HEK293 (cell line): Measurements from ENCODE around the gene TEKTIP1.
A peak's percentile ranks its signal among the peaks of the same experiment; 100 is the strongest.

Experiments
- CTCF ChIA-PET: fragments of 350-600 bp; formaldehyde crosslinking; extraction: SDS; loops from one replicate; lab custom pipeline; 2021; ENCODE audit warnings: antibody characterized with exemption; lab: Yijun Ruan, JAX
- POLR2A ChIA-PET: fragments of 300-600 bp; formaldehyde crosslinking; extraction: SDS; loops from one replicate; lab custom pipeline; 2020; ENCODE audit warnings: antibody characterized with exemption, inconsistent platforms; lab: Yijun Ruan, JAX
- H3K27ac ChIP-seq: fragments of 200-500 bp; sonication (Bioruptor generic); 2 replicates; pipeline ENCODE4 v1.5.1; 2014; ENCODE audit warnings: low read depth, low read length, control low read depth, inconsistent platforms; ENCODE audit errors: extremely low read depth
- H3K36me3 ChIP-seq, 2 experiments: fragments of 200-500 bp in 1 of 2; sonication (Bioruptor generic) in 1 of 2; 1 replicate in 1 of 2; 2 replicates in 1 of 2; pipeline ENCODE4 v1.5.1; 2014 to 2017; ENCODE audit warnings: inconsistent platforms in 2 of 2, low read length in 2 of 2; ENCODE audit not compliant: control insufficient read depth in 2 of 2, insufficient read depth in 1 of 2
- H3K4me1 ChIP-seq: fragments of 200-500 bp; sonication (Bioruptor generic); 2 replicates; pipeline ENCODE4 v1.5.1; 2014; ENCODE audit warnings: mild to moderate bottlenecking, low read length, inconsistent platforms; ENCODE audit not compliant: control insufficient read depth, insufficient read depth
- H3K4me3 ChIP-seq: 2 replicates; pipeline ENCODE4 v1.5.1; 2011; ENCODE audit warnings: low read depth, mild to moderate bottlenecking, control low read depth, low read length, moderate library complexity
- H3K9me3 ChIP-seq: fragments of 200-500 bp; sonication (Bioruptor generic); 2 replicates; pipeline ENCODE4 v1.5.1; 2014; ENCODE audit warnings: low read depth, low read length, inconsistent platforms; ENCODE audit not compliant: control insufficient read depth, insufficient read depth
- EGR2 ChIP-seq: fragments of 450-650 bp; formaldehyde crosslinking; IDR thresholded peaks from 2 replicates; pipeline ENCODE4 v1.5.1; 2016; ENCODE audit warnings: low read depth, missing biosample characterization, missing genetic modification characterization
- PRDM2 ChIP-seq: fragments of 450-650 bp; formaldehyde crosslinking; IDR thresholded peaks from 2 replicates; pipeline ENCODE4 v1.5.1; 2016; ENCODE audit warnings: missing biosample characterization, missing genetic modification characterization, borderline replicate concordance
- RBAK ChIP-seq: fragments of 450-650 bp; formaldehyde crosslinking; IDR thresholded peaks from 2 replicates; pipeline ENCODE4 v1.5.1; 2016; ENCODE audit warnings: missing biosample characterization, missing genetic modification characterization
- SP2 ChIP-seq: fragments of 450-650 bp; formaldehyde crosslinking; IDR thresholded peaks from 2 replicates; pipeline ENCODE4 v1.5.1; 2016; ENCODE audit warnings: missing biosample characterization, missing genetic modification characterization
- ZBTB11 ChIP-seq: fragments of 450-650 bp; formaldehyde crosslinking; conservative IDR thresholded peaks from 2 replicates; pipeline ENCODE4 v1.5.1; 2016; ENCODE audit warnings: low read depth, missing biosample characterization, missing genetic modification characterization
- ZFHX2 ChIP-seq: fragments of 450-650 bp; formaldehyde crosslinking; conservative IDR thresholded peaks from 2 replicates; pipeline ENCODE4 v1.5.1; 2016; ENCODE audit warnings: missing biosample characterization, missing genetic modification characterization
- ZNF560 ChIP-seq: fragments of 450-650 bp; formaldehyde crosslinking; IDR thresholded peaks from 2 replicates; pipeline ENCODE4 v1.5.1; 2017; ENCODE audit warnings: missing biosample characterization, missing genetic modification characterization, borderline replicate concordance
- ZNF658 ChIP-seq: fragments of 450-650 bp; formaldehyde crosslinking; IDR thresholded peaks from 2 replicates; pipeline ENCODE4; 2016; ENCODE audit warnings: missing biosample characterization, missing genetic modification characterization
- ZSCAN30 ChIP-seq: fragments of 450-650 bp; IDR thresholded peaks from 2 replicates; pipeline ENCODE4 v1.5.1; 2018; ENCODE audit warnings: missing biosample characterization, mild to moderate bottlenecking, missing genetic modification characterization, moderate library complexity
- TF ChIP-seq, protein P1 (sequence below): fragments of 450-650 bp; formaldehyde crosslinking; IDR thresholded peaks from 2 replicates; pipeline ENCODE4 v1.5.1; 2016; ENCODE audit warnings: missing biosample characterization, missing genetic modification characterization
- TF ChIP-seq, protein P2 (sequence below): fragments of 450-650 bp; formaldehyde crosslinking; IDR thresholded peaks from 2 replicates; pipeline ENCODE4 v1.5.1; 2017; ENCODE audit warnings: missing biosample characterization, missing genetic modification characterization
- TF ChIP-seq, protein P3 (sequence below): fragments of 450-650 bp; formaldehyde crosslinking; IDR thresholded peaks from 2 replicates; pipeline ENCODE4 v1.5.1; 2016; ENCODE audit warnings: missing biosample characterization, missing genetic modification characterization
- TF ChIP-seq, protein P4 (sequence below): fragments of 450-650 bp; formaldehyde crosslinking; IDR thresholded peaks from 2 replicates; pipeline ENCODE4 v1.5.1; 2017; ENCODE audit warnings: missing biosample characterization, missing genetic modification characterization

TEKTIP1 gene

GRCh38 chr19:3493651-3494050, 45.3 kb upstream of the TEKTIP1 start (continued):
- TF ChIP-seq, protein P1, sequence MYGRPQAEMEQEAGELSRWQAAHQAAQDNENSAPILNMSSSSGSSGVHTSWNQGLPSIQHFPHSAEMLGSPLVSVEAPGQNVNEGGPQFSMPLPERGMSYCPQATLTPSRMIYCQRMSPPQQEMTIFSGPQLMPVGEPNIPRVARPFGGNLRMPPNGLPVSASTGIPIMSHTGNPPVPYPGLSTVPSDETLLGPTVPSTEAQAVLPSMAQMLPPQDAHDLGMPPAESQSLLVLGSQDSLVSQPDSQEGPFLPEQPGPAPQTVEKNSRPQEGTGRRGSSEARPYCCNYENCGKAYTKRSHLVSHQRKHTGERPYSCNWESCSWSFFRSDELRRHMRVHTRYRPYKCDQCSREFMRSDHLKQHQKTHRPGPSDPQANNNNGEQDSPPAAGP (tag by site-specific recombination), result no peak
- TF ChIP-seq SP2 (tag by site-specific recombination), result no peak
- TF ChIP-seq ZSCAN30 (tag by site-specific recombination), result no peak
- no peak for TF ChIP-seq ZNF658 (tag by site-specific recombination)
- TF ChIP-seq, protein P2, sequence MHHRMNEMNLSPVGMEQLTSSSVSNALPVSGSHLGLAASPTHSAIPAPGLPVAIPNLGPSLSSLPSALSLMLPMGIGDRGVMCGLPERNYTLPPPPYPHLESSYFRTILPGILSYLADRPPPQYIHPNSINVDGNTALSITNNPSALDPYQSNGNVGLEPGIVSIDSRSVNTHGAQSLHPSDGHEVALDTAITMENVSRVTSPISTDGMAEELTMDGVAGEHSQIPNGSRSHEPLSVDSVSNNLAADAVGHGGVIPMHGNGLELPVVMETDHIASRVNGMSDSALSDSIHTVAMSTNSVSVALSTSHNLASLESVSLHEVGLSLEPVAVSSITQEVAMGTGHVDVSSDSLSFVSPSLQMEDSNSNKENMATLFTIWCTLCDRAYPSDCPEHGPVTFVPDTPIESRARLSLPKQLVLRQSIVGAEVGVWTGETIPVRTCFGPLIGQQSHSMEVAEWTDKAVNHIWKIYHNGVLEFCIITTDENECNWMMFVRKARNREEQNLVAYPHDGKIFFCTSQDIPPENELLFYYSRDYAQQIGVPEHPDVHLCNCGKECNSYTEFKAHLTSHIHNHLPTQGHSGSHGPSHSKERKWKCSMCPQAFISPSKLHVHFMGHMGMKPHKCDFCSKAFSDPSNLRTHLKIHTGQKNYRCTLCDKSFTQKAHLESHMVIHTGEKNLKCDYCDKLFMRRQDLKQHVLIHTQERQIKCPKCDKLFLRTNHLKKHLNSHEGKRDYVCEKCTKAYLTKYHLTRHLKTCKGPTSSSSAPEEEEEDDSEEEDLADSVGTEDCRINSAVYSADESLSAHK (tag by site-specific recombination), result no peak
- no peak for TF ChIP-seq ZNF560 (tag by site-specific recombination)

- ChIA-PET CTCF (no interaction called here), POLR2A (interaction anchor here (0.5 kb wide), 1 partner anchor 218 kb away, joined by 4 read pairs; no protein-coding TSS in a partner anchor)
- H3K4me1 ChIP-seq, result no peaks in the 10 kb centered on the region
- no peak overlapping the region for H3K4me3 ChIP-seq
- H3K36me3 ChIP-seq, result peaks cover 7 to 60% of the 10 kb centered on the region in 2 experiments; a peak in 2 of 3 replicates
- H3K9me3 ChIP-seq, result no peaks in the 10 kb centered on the region
- no peak overlapping the region for H3K27ac ChIP-seq
- TF ChIP-seq SP2 (tag by site-specific recombination) (peak; percentile 52), PRDM2 (no peak)
- TF ChIP-seq, protein P3, sequence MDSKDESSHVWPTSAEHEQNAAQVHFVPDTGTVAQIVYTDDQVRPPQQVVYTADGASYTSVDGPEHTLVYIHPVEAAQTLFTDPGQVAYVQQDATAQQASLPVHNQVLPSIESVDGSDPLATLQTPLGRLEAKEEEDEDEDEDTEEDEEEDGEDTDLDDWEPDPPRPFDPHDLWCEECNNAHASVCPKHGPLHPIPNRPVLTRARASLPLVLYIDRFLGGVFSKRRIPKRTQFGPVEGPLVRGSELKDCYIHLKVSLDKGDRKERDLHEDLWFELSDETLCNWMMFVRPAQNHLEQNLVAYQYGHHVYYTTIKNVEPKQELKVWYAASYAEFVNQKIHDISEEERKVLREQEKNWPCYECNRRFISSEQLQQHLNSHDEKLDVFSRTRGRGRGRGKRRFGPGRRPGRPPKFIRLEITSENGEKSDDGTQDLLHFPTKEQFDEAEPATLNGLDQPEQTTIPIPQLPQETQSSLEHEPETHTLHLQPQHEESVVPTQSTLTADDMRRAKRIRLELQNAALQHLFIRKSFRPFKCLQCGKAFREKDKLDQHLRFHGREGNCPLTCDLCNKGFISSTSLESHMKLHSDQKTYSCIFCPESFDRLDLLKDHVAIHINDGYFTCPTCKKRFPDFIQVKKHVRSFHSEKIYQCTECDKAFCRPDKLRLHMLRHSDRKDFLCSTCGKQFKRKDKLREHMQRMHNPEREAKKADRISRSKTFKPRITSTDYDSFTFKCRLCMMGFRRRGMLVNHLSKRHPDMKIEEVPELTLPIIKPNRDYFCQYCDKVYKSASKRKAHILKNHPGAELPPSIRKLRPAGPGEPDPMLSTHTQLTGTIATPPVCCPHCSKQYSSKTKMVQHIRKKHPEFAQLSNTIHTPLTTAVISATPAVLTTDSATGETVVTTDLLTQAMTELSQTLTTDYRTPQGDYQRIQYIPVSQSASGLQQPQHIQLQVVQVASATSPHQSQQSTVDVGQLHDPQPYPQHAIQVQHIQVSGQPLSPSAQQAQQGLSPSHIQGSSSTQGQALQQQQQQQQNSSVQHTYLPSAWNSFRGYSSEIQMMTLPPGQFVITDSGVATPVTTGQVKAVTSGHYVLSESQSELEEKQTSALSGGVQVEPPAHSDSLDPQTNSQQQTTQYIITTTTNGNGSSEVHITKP, result peak; percentile 45; the same call in 1 of the 2 replicates
Measured at GRCh38 chr19:3494051-3494450, 44.9 kb upstream of the TEKTIP1 start.

DNA sequence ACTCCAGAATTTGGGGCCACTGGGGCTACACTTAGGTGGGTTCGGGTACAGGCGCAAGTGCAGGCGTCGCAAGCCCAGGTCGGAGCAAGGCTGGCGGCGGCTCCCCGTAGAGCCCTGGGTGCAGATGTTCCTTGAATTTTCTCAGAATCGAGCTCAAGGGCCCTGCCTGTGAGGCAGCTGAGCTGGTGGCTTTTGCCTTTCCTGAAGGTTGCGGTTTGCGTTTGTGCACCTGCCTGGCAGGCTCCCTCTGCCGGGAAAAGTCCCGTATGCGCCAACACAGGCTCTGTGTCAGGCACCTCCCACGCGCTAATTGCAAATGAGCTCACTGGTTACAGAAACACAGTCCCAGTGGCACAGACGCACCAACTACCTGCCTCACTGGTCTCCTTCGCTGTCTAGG, 44.4 kb upstream of the TEKTIP1 start:
- Histone ChIP-seq H3K4me1 (no peaks in the 10 kb centered on the region; the same call in 1 of the 2 replicates), H3K27ac (no peak overlapping the region), H3K4me3 (no peak overlapping the region), H3K36me3 (peaks cover 7 to 60% of the 10 kb centered on the region in 2 experiments; a peak in 2 of 3 replicates), H3K9me3 (no peaks in the 10 kb centered on the region)
- CTCF ChIA-PET, result interaction anchor here (0.8 kb wide), 1 partner anchor 10 kb away, joined by 6 read pairs; no protein-coding TSS in a partner anchor
- POLR2A ChIA-PET, result interaction anchor here (0.5 to 0.7 kb wide), 2 partner anchors 10 to 219 kb away, joined by 4 to 5 read pairs; no protein-coding TSS in a partner anchor
- TF ChIP-seq EGR2 (tag by site-specific recombination), result peak; percentile 45
- TF ChIP-seq RBAK (tag by site-specific recombination), result no peak
- TF ChIP-seq ZBTB11 (tag by site-specific recombination), result no peak
- peak; percentile 39 for TF ChIP-seq ZFHX2 (tag by site-specific recombination)
- TF ChIP-seq, protein P4, sequence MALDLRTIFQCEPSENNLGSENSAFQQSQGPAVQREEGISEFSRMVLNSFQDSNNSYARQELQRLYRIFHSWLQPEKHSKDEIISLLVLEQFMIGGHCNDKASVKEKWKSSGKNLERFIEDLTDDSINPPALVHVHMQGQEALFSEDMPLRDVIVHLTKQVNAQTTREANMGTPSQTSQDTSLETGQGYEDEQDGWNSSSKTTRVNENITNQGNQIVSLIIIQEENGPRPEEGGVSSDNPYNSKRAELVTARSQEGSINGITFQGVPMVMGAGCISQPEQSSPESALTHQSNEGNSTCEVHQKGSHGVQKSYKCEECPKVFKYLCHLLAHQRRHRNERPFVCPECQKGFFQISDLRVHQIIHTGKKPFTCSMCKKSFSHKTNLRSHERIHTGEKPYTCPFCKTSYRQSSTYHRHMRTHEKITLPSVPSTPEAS (tag by site-specific recombination), result no peak
